Liver (tissue), 9 donors: ENCODE measurements around the gene NUP153. TPM values are rescaled to one million over a fixed set of nuclear protein-coding genes. Genes with fewer than 3 reads are reported as not detected.

Experiments
- DNase-seq: peaks from one replicate; pipeline ENCODE4 v3.0.0-alpha.2; 2017; ENCODE audit warnings: low spot score
- H3K27ac ChIP-seq, 2 donors: one replicate each; pipeline ENCODE4 v1.7.0; 2013; ENCODE audit warnings: inconsistent platforms in 2 of 2, low read length in 2 of 2, control low read depth in 1 of 2, low read depth in 1 of 2, mild to moderate bottlenecking in 1 of 2
- H3K27me3 ChIP-seq, 4 donors: one replicate each; pipeline versions ENCODE4 v1.6.1 to v1.7.0; 2013; ENCODE audit warnings: low read length in 3 of 4, inconsistent platforms in 1 of 4, mild to moderate bottlenecking in 1 of 4, moderate library complexity in 1 of 4; ENCODE audit not compliant: control insufficient read depth in 4 of 4, insufficient read depth in 4 of 4
- H3K36me3 ChIP-seq, 4 donors: one replicate each; pipeline versions ENCODE4 v1.6.1 to v1.7.0; 2013; ENCODE audit warnings: low read length in 3 of 4, mild to moderate bottlenecking in 3 of 4, low read depth in 1 of 4, moderate library complexity in 1 of 4; ENCODE audit not compliant: control insufficient read depth in 4 of 4, insufficient read depth in 3 of 4
- H3K4me1 ChIP-seq, 4 donors: one replicate each; pipeline versions ENCODE4 v1.6.1 to v1.7.0; 2013; ENCODE audit warnings: low read length in 3 of 4, mild to moderate bottlenecking in 3 of 4, moderate library complexity in 1 of 4; ENCODE audit not compliant: control insufficient read depth in 4 of 4, insufficient read depth in 4 of 4
- H3K4me3 ChIP-seq, 3 donors: one replicate each; pipeline versions ENCODE4 v1.6.1 to v1.7.0; 2013; ENCODE audit warnings: low read length in 3 of 3, control low read depth in 1 of 3, low read depth in 1 of 3, mild to moderate bottlenecking in 1 of 3
- H3K9ac ChIP-seq, 2 donors: one replicate each; pipeline ENCODE4 v1.7.0; 2013; ENCODE audit warnings: low read length in 2 of 2, mild to moderate bottlenecking in 2 of 2, moderate library complexity in 2 of 2, control low read depth in 1 of 2, low read depth in 1 of 2
- H3K9me3 ChIP-seq, 4 donors: one replicate each; pipeline versions ENCODE4 v1.6.1 to v1.7.0; 2013; ENCODE audit warnings: low read length in 3 of 4; ENCODE audit not compliant: control insufficient read depth in 4 of 4
- ATF3 ChIP-seq: IDR thresholded peaks from 2 replicates; pipeline ENCODE4 v1.6.1; 2016; ENCODE audit warnings: antibody characterized with exemption
- CTCF ChIP-seq: fragments of 150-350 bp; IDR thresholded peaks from 2 replicates; pipeline ENCODE4 v1.5.1; 2017; ENCODE audit warnings: improper control_type of control experiment, low read depth, low read length; ENCODE audit not compliant: missing input control
- EGR1 ChIP-seq, 2 donors: IDR thresholded peaks; 2 replicates each; pipeline ENCODE4 v1.6.1; 2016 to 2018; ENCODE audit warnings: antibody characterized with exemption in 2 of 2, low read depth in 2 of 2
- FOXA1 ChIP-seq: IDR thresholded peaks from 2 replicates; pipeline ENCODE4 v1.6.1; 2016; ENCODE audit warnings: antibody characterized with exemption
- FOXA2 ChIP-seq: IDR thresholded peaks from 2 replicates; pipeline ENCODE4 v1.6.1; 2016; ENCODE audit warnings: antibody characterized with exemption
- GABPA ChIP-seq, 2 donors: IDR thresholded peaks in 1 of 2; conservative IDR thresholded peaks in 1 of 2; 2 replicates each; pipeline ENCODE4 v1.6.1; 2016; ENCODE audit warnings: antibody characterized with exemption in 2 of 2, mild to moderate bottlenecking in 1 of 2, moderate library complexity in 1 of 2
- HNF4A ChIP-seq, 2 donors: conservative IDR thresholded peaks; 2 replicates each; pipeline ENCODE4 v1.6.1; 2016; ENCODE audit warnings: antibody characterized with exemption in 2 of 2, mild to moderate bottlenecking in 2 of 2
- JUND ChIP-seq, 2 donors: IDR thresholded peaks; 2 replicates each; pipeline ENCODE4 v1.6.1; 2016; ENCODE audit warnings: antibody characterized with exemption in 2 of 2
- MAX ChIP-seq: IDR thresholded peaks from 2 replicates; pipeline ENCODE4 v1.6.1; 2016; ENCODE audit warnings: antibody characterized with exemption
- NR2F2 ChIP-seq: IDR thresholded peaks from 2 replicates; pipeline ENCODE4 v1.6.1; 2016; ENCODE audit warnings: antibody characterized with exemption
- REST ChIP-seq: IDR thresholded peaks from 2 replicates; pipeline ENCODE4 v1.6.1; 2016; ENCODE audit warnings: antibody characterized with exemption, mild to moderate bottlenecking
- SP1 ChIP-seq: IDR thresholded peaks from 2 replicates; pipeline ENCODE4 v1.6.1; 2018; ENCODE audit warnings: antibody characterized with exemption, mild to moderate bottlenecking
- TAF1 ChIP-seq: conservative IDR thresholded peaks from 2 replicates; pipeline ENCODE4 v1.6.1; 2016; ENCODE audit warnings: antibody characterized with exemption, mild to moderate bottlenecking
- YY1 ChIP-seq: IDR thresholded peaks from 2 replicates; pipeline ENCODE4 v1.6.1; 2016; ENCODE audit warnings: antibody characterized with exemption, mild to moderate bottlenecking
- ZBTB33 ChIP-seq: IDR thresholded peaks from 2 replicates; pipeline ENCODE4 v1.6.1; 2016; ENCODE audit warnings: antibody characterized with exemption
- WGBS: extraction: QIAGEN DNeasy Blood & Tissue Kit; methylation state at CpG from one replicate; pipeline ENCODE4 v1.1.7; 2013; 5-methylcytosine and 5-hydroxymethylcytosine counted together
- polyA plus RNA-seq, 2 donors: library from polyadenylated mRNA; stranded (reverse) in 1 of 2; unstranded in 1 of 2; fragments of 200-250 nt in 1 of 2; fragments of >200 nt in 1 of 2; fragmentation: Nextera tagmentation in 1 of 2; extraction: Ambion mirVana in 1 of 2; gene quantifications; one replicate each; pipeline versions ENCODE4 v1.2.1 to v1.2.3, GENCODE V29; 2013 to 2015
- total RNA-seq, 2 donors: library from RNA; depleted of rRNA; stranded (reverse); fragments of >200 nt; gene quantifications; one replicate each; pipeline ENCODE4 v1.2.3, GENCODE V29; 2014
- donor health status: healthy.
- donor health status: healthy.
- donor health status: healthy.
- donor health status: healthy.
- donor health status: healthy.

The NUP153 gene
- total and polyA plus RNA-seq, 4 donors, result 5.1 to 42.4 (median 14.4) TPM

- Histone ChIP-seq H3K27ac (no peak overlapping the region), H3K27me3 (no peaks in the 10 kb centered on the region), H3K9me3 (no peaks in the 10 kb centered on the region), H3K4me3 (no peak overlapping the region), H3K36me3 (peaks cover 7 to 58% (median 40%) of the 10 kb centered on the region in 4 donors), H3K4me1 (no peaks in the 10 kb centered on the region), H3K9ac (no peak overlapping the region)
- 92% methylated on average over 3 of the region's 3 CpGs for WGBS
- TF ChIP-seq NR2F2, result no peak
- DNase-seq, result no peak
Observed at GRCh38 chr6:17640477-17640917, 66.2 kb downstream of the NUP153 start.

- no peak overlapping the region for H3K27ac ChIP-seq
- no peaks in the 10 kb centered on the region for H3K4me1 ChIP-seq
- no peak overlapping the region for H3K4me3 ChIP-seq
- H3K27me3 ChIP-seq, result no peaks in the 10 kb centered on the region
- peaks cover 5 to 40% (median 30%) of the 10 kb centered on the region in 4 donors for H3K36me3 ChIP-seq
- no peaks in the 10 kb centered on the region for H3K9me3 ChIP-seq
- no peak overlapping the region for H3K9ac ChIP-seq
- 92% methylated on average over 2 of the region's 2 CpGs for WGBS
- no peak for TF ChIP-seq FOXA2
- no peak for TF ChIP-seq HNF4A (conservative IDR thresholded peaks at IDR 0.05)
- no peak for TF ChIP-seq EGR1 (IDR thresholded peaks at IDR 0.05; ENCODE audit: low read depth in 2 of 2)
- TF ChIP-seq JUND (IDR thresholded peaks at IDR 0.05), result no peak
- TF ChIP-seq TAF1, result no peak
- TF ChIP-seq SP1, result no peak
- TF ChIP-seq GABPA (IDR thresholded peaks at IDR 0.05 in 1 of 2, conservative IDR thresholded peaks at IDR 0.05 in 1 of 2), result no peak
- TF ChIP-seq NR2F2, result no peak
- TF ChIP-seq YY1, result no peak
- no peak for TF ChIP-seq ZBTB33
- TF ChIP-seq REST, result no peak
- no peak for TF ChIP-seq ATF3
- no peak for TF ChIP-seq MAX
- no peak for TF ChIP-seq CTCF
- no peak for TF ChIP-seq FOXA1
- no peak for DNase-seq
Observed at GRCh38 chr6:17638212-17638715, 68.5 kb downstream of the NUP153 start.
